Endothelial cell of umbilical vein (primary cell): ENCODE measurements around the gene BIN2.

Source experiments
- CTCF ChIP-seq, 2 donors: IDR thresholded peaks; 1 replicate in 1 of 2; 2 replicates in 1 of 2; pipeline ENCODE4 v1.5.1; 2011; ENCODE audit warnings: low read length in 2 of 2, mild to moderate bottlenecking in 2 of 2, moderate library complexity in 2 of 2, control low read depth in 1 of 2, inconsistent platforms in 1 of 2, low read depth in 1 of 2; ENCODE audit not compliant: insufficient read depth in 1 of 2; ENCODE audit errors: extremely low read depth in 1 of 2
- EZH2 ChIP-seq: IDR thresholded peaks from 2 replicates; pipeline ENCODE4 v1.6.1; 2012; ENCODE audit warnings: borderline replicate concordance, low read depth, mild to moderate bottlenecking, moderate library complexity, low read length, inconsistent platforms; ENCODE audit not compliant: severe bottlenecking
- FOS ChIP-seq: IDR thresholded peaks from 2 replicates; pipeline ENCODE4 v1.6.1; 2011; ENCODE audit warnings: mild to moderate bottlenecking, low read length, moderate library complexity, borderline replicate concordance; ENCODE audit not compliant: insufficient read depth
- JUN ChIP-seq: IDR thresholded peaks from 2 replicates; pipeline ENCODE4 v1.6.1; 2011; ENCODE audit warnings: borderline replicate concordance, low read depth; ENCODE audit not compliant: insufficient read length, insufficient read depth
- MAX ChIP-seq: IDR thresholded peaks from 2 replicates; pipeline ENCODE4 v1.6.1; 2011; ENCODE audit not compliant: insufficient read depth, insufficient read length
- MYC ChIP-seq: IDR thresholded peaks from one replicate; pipeline ENCODE4 v1.6.1; 2011; ENCODE audit warnings: mild to moderate bottlenecking, low read depth, low read length
- POLR2A ChIP-seq: IDR thresholded peaks from 2 replicates; pipeline ENCODE4 v1.6.1; 2012; ENCODE audit warnings: low read depth, mild to moderate bottlenecking, control low read depth, low read length
- POLR2AphosphoS5 ChIP-seq: IDR thresholded peaks from 2 replicates; pipeline ENCODE4 v1.6.1; 2012; ENCODE audit warnings: low read depth, mild to moderate bottlenecking, control low read depth, low read length, moderate library complexity; ENCODE audit not compliant: insufficient read depth

GRCh38 chr12:51322452-51322851, 1.5 kb downstream of the BIN2 start:
- no peak for TF ChIP-seq CTCF (IDR thresholded peaks at IDR 0.05; ENCODE audit: extremely low read depth in 1 of 2, insufficient read depth in 1 of 2, low read depth in 1 of 2, low read length in 2 of 2)
- no peak for TF ChIP-seq POLR2A
- no peak for TF ChIP-seq POLR2AphosphoS5
- no peak for TF ChIP-seq MYC
- no peak for TF ChIP-seq MAX
- TF ChIP-seq EZH2, result no peak
- TF ChIP-seq JUN, result no peak
- TF ChIP-seq FOS, result no peak
